HG02981 (cell line): Measurements from ENCODE around the gene LRIG1.

Experiments used
- ATAC-seq: cut with Tn5 transposase; IDR thresholded peaks from one replicate; pipeline ENCODE4 v1.9.1; 2021; ENCODE audit warnings: mild to moderate bottlenecking, moderate library complexity; ENCODE audit not compliant: unreplicated experiment

Gene LRIG1

DNA sequence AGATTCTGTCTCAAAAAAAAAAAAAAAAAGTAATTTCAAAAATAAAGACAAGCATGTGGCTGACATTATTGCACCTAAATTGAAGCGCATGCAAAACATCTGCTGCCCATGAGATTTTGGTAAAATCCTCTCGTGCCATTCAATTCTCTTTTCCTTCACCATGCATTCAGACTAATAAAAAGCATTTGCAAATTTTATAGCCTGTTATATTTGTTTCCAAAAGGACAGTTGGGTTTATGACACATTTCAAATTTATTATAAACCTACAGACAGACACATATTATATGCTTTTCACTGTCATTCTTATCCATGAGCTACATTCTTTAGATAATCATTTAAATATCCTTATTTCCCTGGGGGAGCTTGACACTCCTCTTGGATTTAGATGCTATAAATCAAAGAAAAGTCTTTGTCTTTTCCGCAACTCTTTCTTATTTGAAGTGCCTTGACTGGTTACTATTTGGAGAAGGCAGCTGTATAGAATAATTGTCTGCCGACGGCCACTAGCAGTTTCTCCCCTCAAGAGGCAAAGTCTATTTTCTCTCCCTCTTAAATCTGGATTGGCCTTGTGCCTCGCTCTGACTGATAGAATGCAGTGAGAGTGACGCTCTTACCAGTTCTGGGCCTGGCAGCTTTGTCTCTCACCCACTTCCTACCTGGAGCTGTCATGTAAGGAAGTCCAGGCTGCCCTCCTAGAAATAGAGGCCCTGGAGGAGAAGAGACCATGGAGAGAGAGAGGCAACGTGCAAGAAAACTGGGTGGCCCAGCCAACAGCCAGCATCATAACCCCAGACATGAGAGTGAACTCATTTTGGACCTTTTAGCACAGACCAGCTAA lies 6.8 kb upstream of the LRIG1 start:
- no peak for ATAC-seq

GRCh38 chr3:66506154-66506553 lies 5.3 kb upstream of the LRIG1 start:
- ATAC-seq, result no peak

DNA sequence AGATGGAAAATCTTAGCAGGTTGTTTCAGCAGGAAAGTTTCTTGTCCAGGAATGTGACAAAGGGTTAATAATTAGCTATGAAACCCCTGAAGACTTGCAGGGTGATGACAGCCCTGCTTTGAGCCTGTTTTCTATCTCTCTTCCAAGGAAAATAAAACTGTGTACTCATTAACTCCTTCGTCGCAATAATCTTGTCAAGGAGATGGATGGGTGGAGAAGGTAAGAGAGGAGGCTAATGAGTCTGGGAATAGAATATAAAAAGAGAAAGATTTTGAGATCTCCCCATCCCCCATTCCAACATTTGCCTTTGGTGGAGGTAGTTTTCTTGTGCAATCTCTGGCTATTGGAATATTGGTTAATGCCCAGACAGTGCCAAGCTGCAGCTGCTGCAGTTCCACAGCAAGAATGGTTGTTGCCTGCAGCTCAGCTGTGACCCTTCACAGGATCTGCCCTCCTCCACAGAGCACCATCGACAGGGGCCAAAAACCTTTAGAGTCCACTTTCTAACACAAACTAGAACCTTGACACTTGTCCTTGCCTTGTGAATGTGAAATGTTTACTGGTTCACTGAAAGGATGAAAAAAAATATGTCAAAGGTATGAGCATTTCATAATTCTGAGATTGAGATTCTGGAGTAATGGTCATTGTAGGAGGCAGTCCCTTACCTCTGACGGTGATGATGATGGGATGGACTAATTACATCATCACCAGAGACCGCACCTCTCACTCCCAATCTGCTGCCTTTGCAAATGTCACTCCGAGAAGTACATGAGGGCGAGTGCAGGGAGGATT lies 4.2 kb upstream of the LRIG1 start:
- no peak for ATAC-seq

DNA sequence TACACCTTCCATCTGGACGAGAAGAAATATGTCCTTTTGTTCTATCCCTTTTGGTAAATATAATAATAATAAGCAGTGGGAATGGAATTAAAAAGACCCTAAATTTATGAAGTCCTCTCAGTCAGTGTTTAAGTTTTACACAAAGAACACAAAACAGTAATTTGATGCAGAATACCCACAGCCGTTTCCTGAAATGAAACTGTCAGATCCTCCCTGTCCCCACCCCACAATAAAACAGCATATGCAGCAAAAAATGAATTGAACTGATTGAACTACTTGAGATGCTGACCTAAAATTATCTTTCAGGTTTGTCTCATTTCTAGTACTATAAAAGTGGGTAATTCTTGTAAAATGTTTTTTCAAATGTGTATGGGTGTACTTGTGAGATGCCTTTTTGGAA lies 2.2 kb upstream of the LRIG1 start:
- no peak for ATAC-seq

DNA sequence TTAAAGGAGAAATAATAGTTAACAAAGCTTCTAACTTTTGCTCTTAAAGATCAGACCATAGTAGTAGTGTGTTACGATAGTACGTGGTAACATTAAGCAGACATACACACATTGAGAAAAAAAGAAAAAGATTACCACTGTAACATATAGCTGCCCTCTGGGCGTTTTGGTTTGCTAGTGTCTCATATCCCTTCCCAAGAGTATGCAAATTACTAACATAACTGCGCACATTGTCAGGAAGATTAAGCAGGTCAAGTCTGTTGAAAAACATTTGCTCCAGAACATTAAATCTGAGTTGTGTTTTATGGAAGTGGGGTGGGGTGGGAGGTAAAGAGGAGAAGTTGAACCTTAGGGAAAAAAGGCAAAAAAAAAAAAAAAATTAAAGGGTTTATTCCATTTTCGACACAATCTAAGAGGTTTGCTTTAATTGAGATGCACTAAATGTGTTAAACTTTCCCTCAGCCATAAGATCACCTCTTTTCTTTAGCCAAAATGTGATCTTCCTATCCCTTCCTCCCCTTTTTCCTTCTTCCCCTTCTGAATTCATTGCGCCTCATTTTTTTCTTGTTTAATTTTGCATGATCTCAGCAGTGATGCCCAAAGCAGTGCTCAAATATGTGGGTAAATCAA lies 1.5 kb upstream of the LRIG1 start:
- ATAC-seq, result no peak

- ATAC-seq, result no peak
Measured at GRCh38 chr3:66501483-66502244, 842 bp upstream of the LRIG1 start.

GRCh38 chr3:66499881-66500575 lies 794 bp downstream of the LRIG1 start:
- peak; percentile 14 for ATAC-seq

GRCh38 chr3:66498687-66499621 lies 1.9 kb downstream of the LRIG1 start:
- no peak for ATAC-seq

DNA sequence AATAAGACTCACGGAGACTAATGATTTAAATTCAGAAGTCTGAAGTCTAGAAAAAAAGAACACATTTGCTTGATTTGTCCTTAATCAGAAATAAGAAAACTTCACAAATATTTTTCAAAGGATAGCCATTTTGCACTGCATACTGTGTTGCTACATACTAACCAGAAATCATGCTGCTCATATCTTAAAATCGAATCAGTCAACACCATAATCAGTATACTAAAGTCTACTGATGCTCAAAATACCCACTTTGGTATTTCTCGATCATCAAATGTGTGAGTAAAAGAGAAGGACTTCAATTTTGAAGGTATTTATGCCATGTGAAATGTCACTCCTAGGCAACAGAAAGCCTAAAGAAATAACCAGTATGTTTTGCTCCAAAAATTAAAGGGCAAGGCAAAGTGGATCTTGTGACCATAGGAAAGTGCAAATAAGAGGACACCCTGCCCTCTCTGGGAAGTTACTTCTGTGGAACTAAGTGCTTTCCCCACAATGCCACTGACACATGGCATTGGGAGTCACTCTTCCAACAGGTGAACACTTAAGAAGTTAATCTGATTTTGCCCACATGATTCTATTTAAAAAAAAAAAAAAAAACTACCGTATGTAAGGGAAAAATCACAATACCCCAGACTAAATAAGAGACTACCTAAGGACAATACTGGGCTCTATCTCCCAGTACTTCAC lies 2.7 kb downstream of the LRIG1 start:
- no peak for ATAC-seq

DNA sequence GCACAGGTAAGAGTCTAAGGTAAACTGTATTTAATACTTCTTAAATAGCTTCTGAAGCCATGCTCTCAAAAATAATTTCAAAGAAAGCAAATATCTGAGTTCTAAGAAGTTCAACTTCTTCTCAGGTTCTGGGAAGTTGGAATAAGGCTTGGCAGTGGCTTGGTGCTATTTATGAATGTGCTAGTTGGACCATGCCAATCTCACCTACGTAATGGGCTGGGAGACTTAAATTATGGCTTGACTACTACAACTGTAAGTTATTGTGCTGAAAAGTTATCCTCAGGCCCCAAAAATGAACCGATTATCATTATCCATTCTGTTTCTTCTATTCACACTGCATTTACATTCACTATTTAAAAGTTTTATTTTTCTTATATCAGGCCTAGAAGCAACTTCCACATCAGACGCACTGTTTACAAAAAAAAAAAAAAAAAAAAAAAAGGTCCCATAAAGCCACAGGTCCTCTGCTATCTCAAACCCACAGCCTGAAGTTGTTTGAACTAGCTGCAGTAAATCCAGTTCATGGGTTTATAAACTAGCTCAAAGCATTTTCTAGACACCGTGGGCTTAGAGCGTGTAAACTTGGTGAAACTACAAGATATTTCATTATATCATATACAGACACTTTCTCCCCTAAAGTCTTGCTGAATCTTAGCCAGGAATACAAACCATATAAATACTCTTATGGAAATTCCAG lies 3.4 kb downstream of the LRIG1 start:
- ATAC-seq, result no peak

GRCh38 chr3:66496746-66497145 lies 4.1 kb downstream of the LRIG1 start:
- ATAC-seq, result no peak

GRCh38 chr3:66496301-66496700 lies 4.5 kb downstream of the LRIG1 start:
- ATAC-seq, result no peak

GRCh38 chr3:66495668-66496045 lies 5.2 kb downstream of the LRIG1 start:
- ATAC-seq, result no peak

DNA sequence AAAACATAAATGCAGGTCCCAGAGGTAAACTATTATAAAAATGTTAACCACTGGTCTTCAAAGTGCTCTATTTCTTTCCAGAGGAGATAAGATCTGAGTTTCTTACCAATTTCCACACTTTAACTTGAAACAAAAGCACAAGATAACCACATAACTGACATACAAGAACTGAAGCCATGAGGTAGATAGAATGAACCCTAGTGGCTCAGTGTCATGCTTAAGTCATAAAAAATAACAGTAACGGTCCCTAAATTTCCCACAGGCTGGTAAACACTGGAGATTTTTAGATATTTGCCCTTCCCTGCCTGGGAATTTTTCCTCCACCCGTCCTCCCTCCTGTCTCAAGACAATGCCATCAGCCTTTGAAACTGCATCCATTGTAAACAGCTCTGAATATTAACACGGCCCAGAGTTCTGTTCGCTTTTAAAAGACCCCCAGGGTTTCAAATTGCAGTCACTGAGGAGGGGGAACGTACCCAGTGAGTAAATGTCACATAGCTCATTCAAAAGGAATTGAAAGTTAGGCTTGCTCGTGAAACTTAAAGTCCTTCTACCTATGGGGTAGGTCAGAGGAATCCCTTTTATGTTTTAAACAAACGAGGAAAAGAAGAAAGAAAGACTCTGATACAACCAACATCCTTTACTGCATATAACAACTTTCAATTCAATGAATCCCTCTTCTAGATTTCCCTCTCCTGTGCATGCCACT lies 5.7 kb downstream of the LRIG1 start:
- no peak for ATAC-seq

GRCh38 chr3:66493458-66494099 lies 7.2 kb downstream of the LRIG1 start:
- ATAC-seq, result no peak

DNA sequence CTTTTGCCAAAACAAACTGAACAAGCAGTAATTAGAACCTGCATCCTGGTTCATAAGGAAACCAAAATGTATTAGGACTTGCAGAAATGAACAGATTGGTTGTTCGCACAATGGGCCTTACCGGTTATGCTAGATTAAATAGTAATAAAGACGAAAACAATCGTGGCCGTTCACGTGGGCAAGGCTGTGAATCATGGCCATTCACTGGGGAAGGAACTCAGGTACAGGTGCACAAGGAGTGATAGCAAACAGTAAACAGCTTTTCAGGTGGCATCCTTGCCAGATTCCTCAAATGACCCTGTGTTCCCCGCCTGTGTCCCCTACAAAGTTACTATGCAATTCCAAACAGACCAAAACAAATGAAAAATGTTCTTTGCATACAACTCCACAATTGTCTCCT lies 8.2 kb downstream of the LRIG1 start:
- ATAC-seq, result no peak

DNA sequence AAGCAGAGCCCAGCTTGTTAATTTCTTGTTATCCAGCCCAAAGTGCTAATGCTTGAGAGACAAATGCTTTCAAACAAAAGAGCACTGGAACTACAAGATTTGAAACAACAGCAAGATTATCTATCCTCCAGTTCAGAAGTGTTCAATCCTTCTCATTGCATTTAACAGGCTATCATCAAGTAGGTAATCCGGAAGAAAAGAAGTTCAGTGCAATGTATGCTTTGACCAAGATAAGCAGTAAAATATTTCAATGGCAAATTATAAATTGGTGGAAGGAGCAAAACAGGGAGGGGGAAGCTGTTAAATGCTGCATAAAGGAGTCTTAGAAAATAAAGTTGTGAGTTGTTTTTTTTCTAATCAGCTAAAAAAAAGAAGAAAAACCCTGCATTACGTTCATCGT lies 8.8 kb downstream of the LRIG1 start:
- ATAC-seq, result no peak
